HG03354 (cell line): ENCODE measurements around the gene RUVBL1.

Experiments
- ATAC-seq: cut with Tn5 transposase; IDR thresholded peaks from one replicate; pipeline ENCODE4 v1.9.1; 2021; ENCODE audit warnings: mild to moderate bottlenecking; ENCODE audit not compliant: unreplicated experiment, poor library complexity, severe bottlenecking

Gene RUVBL1

DNA sequence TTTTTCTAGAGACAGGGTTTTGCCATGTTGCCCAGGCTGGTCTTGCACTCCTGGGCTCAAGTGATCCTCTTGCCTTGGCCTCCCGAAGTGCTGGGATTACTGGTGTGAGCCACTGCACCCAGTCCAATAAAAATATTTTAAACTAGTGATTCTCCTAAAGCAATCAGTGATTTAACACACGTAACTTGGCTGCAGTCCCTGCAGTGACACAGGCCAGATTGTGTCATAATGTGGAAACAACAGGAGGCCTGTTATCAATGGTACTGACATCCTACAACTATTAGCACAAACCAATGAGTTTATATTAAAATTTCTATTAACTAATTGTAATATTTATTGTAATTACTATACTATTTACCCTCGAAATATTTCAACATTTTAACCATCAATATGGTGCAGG, 73.0 kb downstream of the RUVBL1 start:
- ATAC-seq: no peak

DNA sequence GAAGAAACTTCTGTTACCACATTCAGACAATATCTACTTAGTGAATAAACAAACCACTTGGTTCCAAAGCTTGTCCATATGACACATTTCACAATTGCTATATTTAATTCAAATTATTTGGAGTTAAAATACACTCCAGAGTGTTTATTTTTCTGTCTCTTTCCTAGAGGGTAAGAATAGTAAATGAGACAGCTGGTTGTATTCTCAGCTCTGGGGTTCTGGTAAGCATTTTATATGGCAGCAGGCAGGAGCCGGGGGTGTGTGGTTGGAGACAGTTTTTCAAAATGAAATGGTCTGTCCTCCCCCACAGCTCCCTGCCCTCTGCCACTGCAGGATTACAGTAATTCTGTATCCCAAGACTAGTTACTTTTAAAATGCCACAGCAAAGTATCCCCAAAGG, 82.3 kb downstream of the RUVBL1 start:
- no peak for ATAC-seq

GRCh38 chr3:128040660-128041059, 83.0 kb downstream of the RUVBL1 start:
- ATAC-seq: no peak

GRCh38 chr3:128040041-128040440, 83.6 kb downstream of the RUVBL1 start:
- no peak for ATAC-seq

DNA sequence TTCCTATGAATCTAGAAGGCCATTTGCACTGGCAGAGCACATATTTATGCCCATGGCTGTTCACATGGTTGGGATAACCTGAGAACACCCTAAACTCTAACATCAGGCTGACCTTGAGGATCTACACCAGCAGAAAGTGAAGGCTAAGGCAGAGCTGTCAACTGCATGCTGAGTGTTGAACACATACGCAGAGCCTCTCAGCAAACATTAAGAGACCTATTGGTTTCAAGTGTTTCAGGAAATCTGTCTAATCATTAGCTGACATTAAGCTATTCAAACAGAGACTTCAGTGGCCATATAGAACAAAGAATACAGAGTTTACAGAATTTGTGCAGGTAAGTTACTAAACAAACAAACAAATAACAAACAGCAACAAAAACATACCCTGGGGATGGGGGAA, 87.5 kb downstream of the RUVBL1 start:
- no peak for ATAC-seq

DNA sequence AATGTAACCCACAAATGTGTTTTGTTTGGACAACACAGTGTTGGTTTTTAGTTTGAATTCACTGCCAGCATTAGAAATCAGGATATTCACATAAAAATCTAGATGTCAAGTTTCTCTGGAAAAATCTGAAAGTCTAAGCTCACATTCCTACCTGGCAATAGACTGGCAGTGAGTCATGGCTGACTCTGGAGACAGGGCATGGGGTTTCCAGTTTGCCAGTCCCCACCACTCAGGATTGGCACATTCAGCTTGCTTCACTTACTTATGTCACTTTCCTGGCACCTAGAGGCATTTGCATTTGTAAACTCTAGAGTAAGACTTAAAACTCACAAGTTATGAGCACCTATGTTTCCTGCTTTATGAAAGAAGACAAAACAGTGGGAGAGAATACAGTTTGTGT, 90.5 kb downstream of the RUVBL1 start:
- no peak for ATAC-seq
